Measurements from ENCODE around the gene HOOK2. TPM values are rescaled to one million over a fixed set of nuclear protein-coding genes. Genes with fewer than 3 reads are reported as not detected.

The HOOK2 gene
- total and polyA plus RNA-seq, 2 of the 13 experiments (the other 11 are each of a cell fraction or from before 2014, with no cell fraction given) = 9.2 to 12.9 TPM

DNA sequence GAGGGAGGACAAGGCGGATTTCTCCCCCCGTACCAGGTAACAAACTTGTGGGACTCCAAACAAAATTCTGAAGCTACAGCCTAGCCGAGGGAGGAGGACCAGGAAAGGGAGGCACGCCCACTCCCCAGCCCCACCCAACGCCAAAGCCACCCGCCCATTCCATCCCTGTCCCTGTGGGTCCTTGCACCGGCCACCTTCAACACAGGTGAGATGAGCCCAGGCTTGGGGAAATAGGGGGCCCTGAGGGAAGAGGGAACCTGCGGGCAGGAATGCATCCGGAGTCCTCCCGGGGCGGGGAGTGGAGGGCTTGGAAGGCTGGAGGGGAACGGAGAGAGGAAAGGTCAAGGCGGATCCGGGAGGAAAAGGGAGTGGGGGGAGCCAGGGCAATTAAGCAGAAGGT lies 23.7 kb downstream of the HOOK2 start, which contains the start of gene BEST2:
BEST2 (plus strand) TSS at position 157 of the 400 bp plus-strand sequence. CDS start 802 bp downstream, outside the sequence.
- FAIRE-seq (no peak), DNase-seq (ENCODE audit: low spot score) (no peak), ATAC-seq (no peak)
- POLR2A ChIA-PET = interaction anchor here (1.6 kb wide), 1 partner anchor 15 kb away, joined by 5 read pairs; the partner anchor contains the start of gene GET3
- intact Hi-C loops (cut with micrococcal nuclease; ENCODE audit: unreplicated experiment) = no loop called here
- H3K4me2 ChIP-seq (ENCODE audit: low read depth, low read length) = peak within 1 kb of the TSS; percentile 14; the same call in 1 of the 2 replicates
- peaks cover 2 to 34% of the 10 kb centered on the region in 2 experiments for H3K27me3 ChIP-seq (ENCODE audit: control insufficient read depth in 1 of 2, insufficient read depth in 2 of 2, low read length in 2 of 2)
- no peak within 1 kb of the TSS for H3K4me3 ChIP-seq (replicated peaks in 1 of 3; ENCODE audit: insufficient read depth in 1 of 3, low read depth in 2 of 3, low read length in 3 of 3)
- H3K9ac ChIP-seq (ENCODE audit: insufficient read depth, low read depth, low read length) = no peak within 1 kb of the TSS
- no peak within 1 kb of the TSS for H3K27ac ChIP-seq (ENCODE audit: extremely low read length, insufficient read depth, low read length)
- BruUV-seq (replicated peaks) = no TSS peak
- H3K4me1 ChIP-seq (ENCODE audit: insufficient read depth, low read length) = peaks cover 29% of the 10 kb centered on the region
- no peaks in the 10 kb centered on the region for H3K79me2 ChIP-seq (ENCODE audit: insufficient read depth, low read length)
- no peak within 1 kb of the TSS for H2AFZ ChIP-seq (ENCODE audit: low read length)
- CTCF ChIA-PET (ENCODE audit: low intra/inter-chr PET ratio, low total read pairs) = no interaction called here
- no peaks in the 10 kb centered on the region for H4K20me1 ChIP-seq (ENCODE audit: insufficient read depth, low read length)
- in situ Hi-C loops (cut with HindIII; ENCODE audit: extremely low pct_ligation_motif_present, low pct_unique_long_range_greater_than_20kb) = no loop called here
- TF ChIP-seq ZNF263 (CRISPR knock-in tag; IDR thresholded peaks at IDR 0.05) (peak; percentile 61), TIGD3 (CRISPR knock-in tag; IDR thresholded peaks at IDR 0.05; ENCODE audit: borderline replicate concordance) (no peak), MAFF (IDR thresholded peaks at IDR 0.05; ENCODE audit: low read depth, low read length) (no peak), DPF2 (CRISPR knock-in tag; IDR thresholded peaks at IDR 0.05; ENCODE audit: borderline replicate concordance, low read depth) (no peak)
- peaks cover 8% of the 10 kb centered on the region for H3K9me3 ChIP-seq (ENCODE audit: low read length)
- WGBS (ENCODE audit: low lambda C conversion rate) = 3% methylated on average over 12 of the region's 14 CpGs
- peaks cover 6 to 14% of the 10 kb centered on the region in 2 experiments; a peak in 4 of 5 replicates for H3K36me3 ChIP-seq (replicated peaks in 1 of 2; ENCODE audit: control insufficient read depth in 1 of 2, insufficient read depth in 2 of 2, low read length in 2 of 2)

GRCh38 chr19:12750851-12751250 lies 24.5 kb downstream of the HOOK2 start:
- WGBS (ENCODE audit: low lambda C conversion rate) = 6% methylated on average over 7 of the region's 9 CpGs
- H3K27ac ChIP-seq (ENCODE audit: extremely low read length, insufficient read depth, low read length) = no peak overlapping the region
- no peak overlapping the region for H3K4me3 ChIP-seq (replicated peaks in 1 of 3; ENCODE audit: insufficient read depth in 1 of 3, low read depth in 2 of 3, low read length in 3 of 3)
- peaks cover 8% of the 10 kb centered on the region for H3K9me3 ChIP-seq (ENCODE audit: low read length)
- ChIA-PET POLR2A (no interaction called here), CTCF (ENCODE audit: low intra/inter-chr PET ratio, low total read pairs) (no interaction called here)
- H3K4me2 ChIP-seq (ENCODE audit: low read depth, low read length) = peak overlapping the region; percentile 14; the same call in 1 of the 2 replicates
- BruUV-seq (replicated peaks) = no TSS peak
- H3K4me1 ChIP-seq (ENCODE audit: insufficient read depth, low read length) = peaks cover 21% of the 10 kb centered on the region
- H3K36me3 ChIP-seq (replicated peaks in 1 of 2; ENCODE audit: control insufficient read depth in 1 of 2, insufficient read depth in 2 of 2, low read length in 2 of 2) = peaks cover 10 to 20% of the 10 kb centered on the region in 2 experiments
- FAIRE-seq (no peak), ATAC-seq (no peak; the same call in 2 of the 3 replicates), DNase-seq (ENCODE audit: low spot score) (no peak)
- H4K20me1 ChIP-seq (ENCODE audit: insufficient read depth, low read length) = no peaks in the 10 kb centered on the region
- no peaks in the 10 kb centered on the region for H3K79me2 ChIP-seq (ENCODE audit: insufficient read depth, low read length)
- in situ Hi-C loops (cut with HindIII; ENCODE audit: extremely low pct_ligation_motif_present, low pct_unique_long_range_greater_than_20kb) = no loop called here
- H2AFZ ChIP-seq (ENCODE audit: low read length) = no peak overlapping the region
- intact Hi-C loops (cut with micrococcal nuclease; ENCODE audit: unreplicated experiment) = no loop called here
- no peak overlapping the region for H3K9ac ChIP-seq (ENCODE audit: insufficient read depth, low read depth, low read length)
- H3K27me3 ChIP-seq (ENCODE audit: control insufficient read depth in 1 of 2, insufficient read depth in 2 of 2, low read length in 2 of 2) = peaks cover 2 to 34% of the 10 kb centered on the region in 2 experiments
- no peak for TF ChIP-seq BCL6 (CRISPR knock-in tag; IDR thresholded peaks at IDR 0.05)
- TF ChIP-seq TEAD3 (CRISPR knock-in tag; optimal IDR thresholded peaks at IDR 0.05; ENCODE audit: borderline replicate concordance) = no peak
- no peak for TF ChIP-seq SCMH1 (CRISPR knock-in tag; IDR thresholded peaks at IDR 0.05; ENCODE audit: borderline replicate concordance)
- TF ChIP-seq, protein P1, sequence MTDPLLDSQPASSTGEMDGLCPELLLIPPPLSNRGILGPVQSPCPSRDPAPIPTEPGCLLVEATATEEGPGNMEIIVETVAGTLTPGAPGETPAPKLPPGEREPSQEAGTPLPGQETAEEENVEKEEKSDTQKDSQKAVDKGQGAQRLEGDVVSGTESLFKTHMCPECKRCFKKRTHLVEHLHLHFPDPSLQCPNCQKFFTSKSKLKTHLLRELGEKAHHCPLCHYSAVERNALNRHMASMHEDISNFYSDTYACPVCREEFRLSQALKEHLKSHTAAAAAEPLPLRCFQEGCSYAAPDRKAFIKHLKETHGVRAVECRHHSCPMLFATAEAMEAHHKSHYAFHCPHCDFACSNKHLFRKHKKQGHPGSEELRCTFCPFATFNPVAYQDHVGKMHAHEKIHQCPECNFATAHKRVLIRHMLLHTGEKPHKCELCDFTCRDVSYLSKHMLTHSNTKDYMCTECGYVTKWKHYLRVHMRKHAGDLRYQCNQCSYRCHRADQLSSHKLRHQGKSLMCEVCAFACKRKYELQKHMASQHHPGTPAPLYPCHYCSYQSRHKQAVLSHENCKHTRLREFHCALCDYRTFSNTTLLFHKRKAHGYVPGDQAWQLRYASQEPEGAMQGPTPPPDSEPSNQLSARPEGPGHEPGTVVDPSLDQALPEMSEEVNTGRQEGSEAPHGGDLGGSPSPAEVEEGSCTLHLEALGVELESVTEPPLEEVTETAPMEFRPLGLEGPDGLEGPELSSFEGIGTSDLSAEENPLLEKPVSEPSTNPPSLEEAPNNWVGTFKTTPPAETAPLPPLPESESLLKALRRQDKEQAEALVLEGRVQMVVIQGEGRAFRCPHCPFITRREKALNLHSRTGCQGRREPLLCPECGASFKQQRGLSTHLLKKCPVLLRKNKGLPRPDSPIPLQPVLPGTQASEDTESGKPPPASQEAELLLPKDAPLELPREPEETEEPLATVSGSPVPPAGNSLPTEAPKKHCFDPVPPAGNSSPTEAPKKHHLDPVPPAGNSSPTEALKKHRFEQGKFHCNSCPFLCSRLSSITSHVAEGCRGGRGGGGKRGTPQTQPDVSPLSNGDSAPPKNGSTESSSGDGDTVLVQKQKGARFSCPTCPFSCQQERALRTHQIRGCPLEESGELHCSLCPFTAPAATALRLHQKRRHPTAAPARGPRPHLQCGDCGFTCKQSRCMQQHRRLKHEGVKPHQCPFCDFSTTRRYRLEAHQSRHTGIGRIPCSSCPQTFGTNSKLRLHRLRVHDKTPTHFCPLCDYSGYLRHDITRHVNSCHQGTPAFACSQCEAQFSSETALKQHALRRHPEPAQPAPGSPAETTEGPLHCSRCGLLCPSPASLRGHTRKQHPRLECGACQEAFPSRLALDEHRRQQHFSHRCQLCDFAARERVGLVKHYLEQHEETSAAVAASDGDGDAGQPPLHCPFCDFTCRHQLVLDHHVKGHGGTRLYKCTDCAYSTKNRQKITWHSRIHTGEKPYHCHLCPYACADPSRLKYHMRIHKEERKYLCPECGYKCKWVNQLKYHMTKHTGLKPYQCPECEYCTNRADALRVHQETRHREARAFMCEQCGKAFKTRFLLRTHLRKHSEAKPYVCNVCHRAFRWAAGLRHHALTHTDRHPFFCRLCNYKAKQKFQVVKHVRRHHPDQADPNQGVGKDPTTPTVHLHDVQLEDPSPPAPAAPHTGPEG (CRISPR knock-in tag; IDR thresholded peaks at IDR 0.05) = no peak
- TF ChIP-seq MXD1 (CRISPR knock-in tag; IDR thresholded peaks at IDR 0.05) = no peak
- no peak for TF ChIP-seq SMAD9 (CRISPR knock-in tag; IDR thresholded peaks at IDR 0.05)
- TF ChIP-seq ZNF383 (CRISPR knock-in tag; IDR thresholded peaks at IDR 0.05; ENCODE audit: borderline replicate concordance) = no peak

Measured in HepG2 (cell line).